ENCODE results near the gene SLX4IP.
"Not testable (repeated sequence)": the region's sequence is repeated elsewhere in the genome, so short reads cannot be mapped to it uniquely, and the experiment has no call there.

GRCh38 chr20:10613426-10613825, 178.3 kb downstream of the SLX4IP start:
- not testable (repeated sequence) for TF ChIP-seq POLR2A, CTCF, EP300, POLR2AphosphoS5 (IDR thresholded peaks at IDR 0.05)
